Measurements from ENCODE around the gene MMP14. TPM values are rescaled to one million over a fixed set of nuclear protein-coding genes. Genes with fewer than 3 reads are reported as not detected.

Gene MMP14
- total RNA-seq, 1 donor from 2014 or later = 1.6 TPM

- intact Hi-C loops (cut with micrococcal nuclease) = no loop called here
Measured at GRCh38 chr14:22882529-22883172, 46.3 kb downstream of the MMP14 start.

- intact Hi-C loops (cut with micrococcal nuclease) = no loop called here
Measured at GRCh38 chr14:22883173-22883976, 47.0 kb downstream of the MMP14 start, which contains the start of gene REM2. Gene REM2 (plus strand): TSS chr14:22883222. CDS start chr14:22883288, 66 bp downstream.

GRCh38 chr14:22884076-22884737 lies 47.8 kb downstream of the MMP14 start:
- intact Hi-C loops (cut with micrococcal nuclease) = no loop called here

GRCh38 chr14:22884738-22885523 lies 48.5 kb downstream of the MMP14 start:
- intact Hi-C loops (cut with micrococcal nuclease) = no loop called here

- intact Hi-C loops (cut with micrococcal nuclease) = loop anchor here (2.0 kb wide), 2 partner anchors 33 to 63 kb away; partner anchors contain the start of gene RBM23
Measured at GRCh38 chr14:22885975-22886374, 49.6 kb downstream of the MMP14 start.

- intact Hi-C loops (cut with micrococcal nuclease) = loop anchor here (1.0 to 2.0 kb wide), 4 partner anchors 15 to 330 kb away; partner anchors contain the start of genes LRP10 and RBM23
Measured at GRCh38 chr14:22886500-22887259, 50.3 kb downstream of the MMP14 start.

- intact Hi-C loops (cut with micrococcal nuclease) = loop anchor here (1.0 to 2.0 kb wide), 4 partner anchors 16 to 331 kb away; partner anchors contain the start of genes LRP10 and RBM23
Measured at GRCh38 chr14:22887260-22887989, 51.0 kb downstream of the MMP14 start.

- intact Hi-C loops (cut with micrococcal nuclease) = loop anchor here (1.0 to 2.0 kb wide), 4 partner anchors 17 to 332 kb away; partner anchors contain the start of genes LRP10 and RBM23
Measured at GRCh38 chr14:22887990-22888378, 51.6 kb downstream of the MMP14 start.

- intact Hi-C loops (cut with micrococcal nuclease) = no loop called here
Measured at GRCh38 chr14:22888662-22889061, 52.3 kb downstream of the MMP14 start.

GRCh38 chr14:22890416-22890815 lies 54.0 kb downstream of the MMP14 start:
- intact Hi-C loops (cut with micrococcal nuclease) = no loop called here

GRCh38 chr14:22892488-22892887 lies 56.1 kb downstream of the MMP14 start:
- intact Hi-C loops (cut with micrococcal nuclease) = no loop called here

- intact Hi-C loops (cut with micrococcal nuclease) = no loop called here
Measured at GRCh38 chr14:22893706-22894105, 57.3 kb downstream of the MMP14 start.

- intact Hi-C loops (cut with micrococcal nuclease) = no loop called here
Measured at GRCh38 chr14:22895402-22895801, 59.0 kb downstream of the MMP14 start.

- intact Hi-C loops (cut with micrococcal nuclease) = no loop called here
Measured at GRCh38 chr14:22896356-22896755, 60.0 kb downstream of the MMP14 start.

GRCh38 chr14:22896760-22897159 lies 60.4 kb downstream of the MMP14 start:
- intact Hi-C loops (cut with micrococcal nuclease) = no loop called here

- intact Hi-C loops (cut with micrococcal nuclease) = no loop called here
Measured at GRCh38 chr14:22897357-22897756, 61.0 kb downstream of the MMP14 start.

All from T-helper 2 cell treated with Interferon-gamma antibody and Interleukin-4, amounts not matched to agents 100 ng/mL and 5 ng/mL, for 36 hours (primary cell).